Hepatocyte (in vitro differentiated cells): ENCODE measurements around the gene SIGLEC9. TPM values are rescaled to one million over a fixed set of nuclear protein-coding genes. Genes with fewer than 3 reads are reported as not detected.

Source experiments
- DNase-seq: peaks from one replicate; pipeline ENCODE4 v3.0.0-alpha.2; 2016; ENCODE audit warnings: low spot score
- H2AFZ ChIP-seq: fragments of 200-600 bp; sonication (generic); 2 replicates; pipeline ENCODE4 v1.6.0; 2016; ENCODE audit warnings: antibody characterized with exemption, mild to moderate bottlenecking
- H3K27ac ChIP-seq: fragments of 200-600 bp; sonication (generic); 2 replicates; pipeline ENCODE4 v1.5.1; 2016; ENCODE audit warnings: mild to moderate bottlenecking
- H3K27me3 ChIP-seq: fragments of 200-600 bp; sonication (generic); 2 replicates; pipeline ENCODE4 v1.6.1; 2016
- H3K36me3 ChIP-seq: fragments of 200-600 bp; sonication (generic); replicated peaks from 2 replicates; pipeline ENCODE4 v1.5.1; 2016; ENCODE audit warnings: low read depth; ENCODE audit not compliant: insufficient read depth
- H3K4me1 ChIP-seq: fragments of 200-600 bp; sonication (generic); 2 replicates; pipeline ENCODE4 v1.5.1; 2016; ENCODE audit warnings: mild to moderate bottlenecking, moderate library complexity; ENCODE audit not compliant: insufficient read depth
- H3K4me2 ChIP-seq: fragments of 200-600 bp; sonication (generic); 2 replicates; pipeline ENCODE4 v1.6.0; 2016
- H3K4me3 ChIP-seq: fragments of 200-600 bp; sonication (generic); 2 replicates; pipeline ENCODE4 v1.5.1; 2016; ENCODE audit warnings: mild to moderate bottlenecking
- H3K79me2 ChIP-seq: fragments of 200-600 bp; sonication (generic); 2 replicates; pipeline ENCODE4 v1.6.0; 2017; ENCODE audit warnings: mild to moderate bottlenecking
- H3K9me2 ChIP-seq: fragments of 200-600 bp; sonication (generic); replicated peaks from 2 replicates; pipeline ENCODE4 v1.6.0; 2017; ENCODE audit warnings: mild to moderate bottlenecking; ENCODE audit not compliant: insufficient read depth
- H3K9me3 ChIP-seq: fragments of 200-600 bp; sonication (generic); 2 replicates; pipeline ENCODE4 v1.5.1; 2016; ENCODE audit warnings: low read depth, mild to moderate bottlenecking
- H4K20me1 ChIP-seq: fragments of 200-600 bp; sonication (generic); 2 replicates; pipeline ENCODE4 v1.6.0; 2016; ENCODE audit warnings: mild to moderate bottlenecking; ENCODE audit not compliant: insufficient read depth, poor library complexity, severe bottlenecking
- CTCF ChIP-seq: fragments of 200-600 bp; sonication (generic); IDR thresholded peaks from 2 replicates; pipeline ENCODE4 v1.5.1; 2016; ENCODE audit warnings: antibody characterized with exemption, mild to moderate bottlenecking; ENCODE audit not compliant: poor library complexity
- EZH2 ChIP-seq: fragments of 200-600 bp; sonication (generic); IDR thresholded peaks from 2 replicates; pipeline ENCODE4 v1.6.1; 2016; ENCODE audit warnings: antibody characterized with exemption, mild to moderate bottlenecking, borderline replicate concordance
- EZH2phosphoT487 ChIP-seq: fragments of 200-600 bp; sonication (generic); IDR thresholded peaks from one replicate; pipeline ENCODE4 v1.6.1; 2018; ENCODE audit warnings: antibody characterized with exemption, mild to moderate bottlenecking, low read depth, moderate library complexity; ENCODE audit not compliant: unreplicated experiment, severe bottlenecking
- WGBS: methylation state at CpG from one replicate; pipeline ENCODE4 v1.1.6; 2016; ENCODE audit warnings: low lambda C conversion rate; ENCODE audit errors: missing lambda C conversion rate; 5-methylcytosine and 5-hydroxymethylcytosine counted together
- polyA plus RNA-seq: library from polyadenylated mRNA; unstranded; fragments of >200 nt; fragmentation: Nextera tagmentation; extraction: Ambion mirVana; gene quantifications from 2 replicates; pipeline ENCODE4 v1.2.1, GENCODE V29; 2016
- total RNA-seq: library from RNA; depleted of rRNA; stranded (reverse); fragments of >200 nt; gene quantifications from 2 replicates; pipeline ENCODE4 v1.2.3, GENCODE V29; 2014

Gene SIGLEC9
- total and polyA plus RNA-seq, 2 experiments from 2014 or later, result 0.77 to 1.5 TPM

- Histone ChIP-seq H3K9me3 (no peaks in the 10 kb centered on the region), H4K20me1 (no peaks in the 10 kb centered on the region), H3K4me2 (no peak overlapping the region), H3K27ac (no peak overlapping the region), H3K4me1 (no peaks in the 10 kb centered on the region), H3K79me2 (no peaks in the 10 kb centered on the region), H2AFZ (no peak overlapping the region), H3K9me2 (no peaks in the 10 kb centered on the region), H3K4me3 (no peak overlapping the region), H3K27me3 (no peaks in the 10 kb centered on the region), H3K36me3 (no peaks in the 10 kb centered on the region)
- WGBS, result 80% methylated on average over 22 of the region's 22 CpGs
- TF ChIP-seq EZH2 (no peak), EZH2phosphoT487 (no peak), CTCF (no peak)
- DNase-seq, result no peak
Observed at GRCh38 chr19:51093510-51094345, 31.0 kb upstream of the SIGLEC9 start.

- 30% methylated on average over 9 of the region's 15 CpGs for WGBS
Observed at GRCh38 chr19:51094696-51095279, 29.9 kb upstream of the SIGLEC9 start.

DNA sequence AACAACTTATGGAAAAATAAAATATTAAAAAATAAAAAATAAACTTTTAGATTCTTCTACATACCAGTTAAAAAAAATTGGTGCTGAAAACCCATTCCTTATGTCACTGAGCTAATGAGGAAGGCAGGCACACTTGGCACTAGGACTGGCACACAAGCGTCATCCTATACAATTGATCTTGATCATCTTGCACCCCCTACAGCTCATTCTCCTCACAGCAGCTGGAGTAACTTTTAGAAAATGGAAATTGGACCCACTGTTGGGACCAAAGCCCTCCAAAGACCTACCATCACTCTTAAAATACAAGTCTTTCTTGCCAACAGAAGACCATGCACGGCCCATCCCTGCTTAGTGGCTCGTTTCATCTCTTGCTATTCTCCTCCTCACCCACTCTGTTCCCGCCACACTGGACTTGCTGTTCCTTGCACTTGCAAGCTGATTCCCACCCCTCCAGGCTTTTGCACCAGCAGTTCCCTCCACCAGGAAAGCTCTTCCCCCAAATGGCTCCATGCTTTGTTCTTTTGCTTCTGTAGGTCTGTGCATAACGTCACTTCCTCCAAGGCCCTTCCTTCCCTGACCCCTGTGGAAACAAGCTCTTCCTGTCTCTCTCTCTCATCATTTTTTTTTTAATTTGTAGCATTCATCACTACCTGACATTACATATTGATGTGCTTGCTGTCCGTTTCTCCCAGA, 28.1 kb upstream of the SIGLEC9 start:
- H2AFZ ChIP-seq, result no peak overlapping the region

More at GRCh38 chr19:51094696-51095279, 29.9 kb upstream of the SIGLEC9 start:
- TF ChIP-seq EZH2phosphoT487 (no peak), EZH2 (no peak), CTCF (peak; percentile 68)
- peaks cover 3% of the 10 kb centered on the region for H4K20me1 ChIP-seq
- no peaks in the 10 kb centered on the region for H3K36me3 ChIP-seq
- no peak overlapping the region for H3K4me2 ChIP-seq
- H3K27ac ChIP-seq, result no peak overlapping the region
- peak; percentile 44 for DNase-seq
- no peaks in the 10 kb centered on the region for H3K27me3 ChIP-seq
- H3K4me3 ChIP-seq, result no peak overlapping the region
- no peaks in the 10 kb centered on the region for H3K4me1 ChIP-seq
- H3K9me3 ChIP-seq, result no peaks in the 10 kb centered on the region
- H3K9me2 ChIP-seq, result no peaks in the 10 kb centered on the region
- H3K79me2 ChIP-seq, result no peaks in the 10 kb centered on the region
- no peak overlapping the region for H2AFZ ChIP-seq

More for the DNA sequence above, 28.1 kb upstream of the SIGLEC9 start:
- TF ChIP-seq EZH2phosphoT487, result no peak
- TF ChIP-seq CTCF, result no peak
- no peak for TF ChIP-seq EZH2
- Histone ChIP-seq H3K27ac (no peak overlapping the region), H3K27me3 (no peaks in the 10 kb centered on the region), H3K36me3 (no peaks in the 10 kb centered on the region), H3K79me2 (no peaks in the 10 kb centered on the region), H3K4me1 (no peaks in the 10 kb centered on the region), H4K20me1 (peaks cover 3% of the 10 kb centered on the region), H3K9me2 (no peaks in the 10 kb centered on the region), H3K4me3 (no peak overlapping the region), H3K4me2 (no peak overlapping the region), H3K9me3 (no peaks in the 10 kb centered on the region)
- DNase-seq, result no peak
- 97% methylated on average over 6 of the region's 6 CpGs for WGBS
